ENCODE results near the gene KIAA1755.

KIAA1755 gene

DNA sequence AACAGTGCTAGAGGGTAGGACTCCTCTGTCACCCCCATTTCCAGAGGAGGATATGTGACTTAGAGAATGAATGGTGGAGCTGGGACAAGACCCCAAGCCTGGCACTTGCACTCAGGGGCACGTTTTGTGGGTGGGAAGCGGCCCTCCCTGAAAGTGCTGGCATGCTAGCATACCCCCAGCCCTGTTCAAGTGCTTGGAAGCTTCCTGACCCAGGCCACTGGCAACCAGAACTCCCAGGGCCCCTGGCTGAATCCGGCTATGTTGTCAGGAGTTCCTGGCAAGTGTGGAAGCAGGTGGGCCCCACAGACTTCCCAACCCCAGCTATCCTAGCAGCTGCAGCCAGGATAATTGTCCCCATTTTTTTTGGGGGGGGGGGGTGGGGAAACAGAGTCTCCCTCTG, 59.9 kb downstream of the KIAA1755 start:
- CTCF ChIA-PET: interaction anchor here (0.6 to 0.9 kb wide), 4 partner anchors 17 to 403 kb away, joined by 3 to 6 read pairs (median 4); no protein-coding TSS in a partner anchor
- no peak for DNase-seq (ENCODE audit: low spot score)
- POLR2A ChIA-PET (ENCODE audit: low non-redundant PET): no interaction called here
- peak overlapping the region; percentile 77 for H3K27ac ChIP-seq
- TF ChIP-seq, protein P1, sequence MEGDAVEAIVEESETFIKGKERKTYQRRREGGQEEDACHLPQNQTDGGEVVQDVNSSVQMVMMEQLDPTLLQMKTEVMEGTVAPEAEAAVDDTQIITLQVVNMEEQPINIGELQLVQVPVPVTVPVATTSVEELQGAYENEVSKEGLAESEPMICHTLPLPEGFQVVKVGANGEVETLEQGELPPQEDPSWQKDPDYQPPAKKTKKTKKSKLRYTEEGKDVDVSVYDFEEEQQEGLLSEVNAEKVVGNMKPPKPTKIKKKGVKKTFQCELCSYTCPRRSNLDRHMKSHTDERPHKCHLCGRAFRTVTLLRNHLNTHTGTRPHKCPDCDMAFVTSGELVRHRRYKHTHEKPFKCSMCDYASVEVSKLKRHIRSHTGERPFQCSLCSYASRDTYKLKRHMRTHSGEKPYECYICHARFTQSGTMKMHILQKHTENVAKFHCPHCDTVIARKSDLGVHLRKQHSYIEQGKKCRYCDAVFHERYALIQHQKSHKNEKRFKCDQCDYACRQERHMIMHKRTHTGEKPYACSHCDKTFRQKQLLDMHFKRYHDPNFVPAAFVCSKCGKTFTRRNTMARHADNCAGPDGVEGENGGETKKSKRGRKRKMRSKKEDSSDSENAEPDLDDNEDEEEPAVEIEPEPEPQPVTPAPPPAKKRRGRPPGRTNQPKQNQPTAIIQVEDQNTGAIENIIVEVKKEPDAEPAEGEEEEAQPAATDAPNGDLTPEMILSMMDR (conservative IDR thresholded peaks at IDR 0.05; ENCODE audit: low read depth): no peak

DNA sequence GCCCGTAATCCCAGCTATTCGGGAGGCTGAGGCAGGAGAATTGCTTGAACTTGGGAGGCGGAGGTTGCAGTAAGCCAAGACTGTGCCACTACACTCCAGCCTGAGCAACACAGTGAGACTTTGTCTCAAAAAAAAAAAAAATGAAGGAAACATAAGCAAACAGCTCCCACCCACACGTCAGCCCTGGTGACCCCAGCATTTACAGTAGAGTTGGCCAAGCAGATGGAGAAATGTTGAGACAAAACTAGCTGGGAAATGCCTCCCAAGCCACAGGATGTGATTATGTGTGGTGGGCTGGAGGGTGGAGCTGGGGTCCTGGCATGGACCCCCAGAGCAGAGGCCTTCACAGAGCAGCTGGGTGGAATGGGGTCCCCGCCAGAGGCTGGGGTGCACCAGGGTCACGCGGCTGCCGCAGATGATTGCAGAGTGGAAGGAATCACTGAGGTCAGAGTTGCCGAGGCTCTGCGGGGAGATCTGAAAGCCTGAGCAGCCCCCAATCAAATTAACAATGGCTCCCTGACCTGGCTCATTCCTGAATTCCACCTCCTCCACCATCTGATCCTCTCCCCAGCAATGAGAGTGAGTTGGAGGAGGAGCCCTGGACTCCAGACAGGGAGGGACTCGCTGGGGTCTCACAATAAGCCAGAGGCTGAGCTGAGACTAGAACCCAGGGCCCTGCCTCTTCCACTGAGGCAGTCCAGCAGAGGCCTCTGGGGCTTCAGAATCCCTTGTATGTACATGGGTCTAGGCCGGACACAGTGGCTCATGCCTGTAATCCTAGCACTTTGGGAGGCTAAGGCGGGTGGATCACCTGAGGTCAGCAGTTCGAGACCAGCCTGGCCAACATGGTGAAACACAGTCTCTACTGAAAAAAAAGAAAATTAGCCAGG, 60.8 kb downstream of the KIAA1755 start:
- ChIA-PET POLR2A (ENCODE audit: low non-redundant PET) (interaction anchor here (0.7 kb wide), 1 partner anchor 21 kb away, joined by 3 read pairs; no protein-coding TSS in a partner anchor), CTCF (interaction anchor here (0.6 to 2.1 kb wide), 5 partner anchors 21 to 404 kb away, joined by 3 to 15 read pairs (median 5); no protein-coding TSS in a partner anchor)
- peak overlapping the region; percentile 77; the same call in 1 of the 2 replicates for H3K27ac ChIP-seq
- DNase-seq (ENCODE audit: low spot score): no peak
- TF ChIP-seq, protein P1 (conservative IDR thresholded peaks at IDR 0.05; ENCODE audit: low read depth): no peak

DNA sequence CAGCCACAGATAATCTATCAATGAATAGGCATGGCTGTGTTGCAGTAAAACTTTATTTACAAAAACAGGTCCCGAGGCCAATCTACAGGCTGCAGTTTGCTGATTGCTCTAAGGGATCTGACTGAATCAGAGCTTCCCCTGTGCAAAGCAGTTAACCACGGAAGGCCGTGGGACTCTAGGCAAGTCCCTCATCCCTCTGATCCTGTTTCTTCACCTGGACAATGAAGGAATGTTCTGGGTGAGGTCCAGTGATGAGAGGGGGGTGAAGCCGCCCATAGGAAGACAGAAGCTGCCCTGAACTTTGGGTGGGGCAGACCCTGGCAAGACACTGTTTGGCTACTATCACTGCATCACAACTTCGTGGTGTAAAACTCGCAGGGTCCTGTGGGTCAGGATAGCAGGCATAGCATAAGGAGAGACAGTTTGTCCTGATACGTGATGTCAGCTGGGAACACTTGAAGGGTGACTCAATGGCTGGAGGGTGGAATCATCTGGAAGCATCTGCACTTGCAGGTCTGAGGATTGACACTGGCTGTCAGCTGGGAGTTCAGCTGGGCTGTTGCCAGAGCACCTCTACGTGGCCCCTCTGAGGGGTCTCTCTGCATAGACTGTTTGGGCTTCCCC, 62.2 kb downstream of the KIAA1755 start:
- ChIA-PET CTCF (interaction anchor here (2.1 kb wide), 1 partner anchor 23 kb away, joined by 15 read pairs; no protein-coding TSS in a partner anchor), POLR2A (ENCODE audit: low non-redundant PET) (no interaction called here)
- DNase-seq (ENCODE audit: low spot score): peak; percentile 55
- peak overlapping the region; percentile 77 for H3K27ac ChIP-seq
- TF ChIP-seq, protein P1 (conservative IDR thresholded peaks at IDR 0.05; ENCODE audit: low read depth): no peak

DNA sequence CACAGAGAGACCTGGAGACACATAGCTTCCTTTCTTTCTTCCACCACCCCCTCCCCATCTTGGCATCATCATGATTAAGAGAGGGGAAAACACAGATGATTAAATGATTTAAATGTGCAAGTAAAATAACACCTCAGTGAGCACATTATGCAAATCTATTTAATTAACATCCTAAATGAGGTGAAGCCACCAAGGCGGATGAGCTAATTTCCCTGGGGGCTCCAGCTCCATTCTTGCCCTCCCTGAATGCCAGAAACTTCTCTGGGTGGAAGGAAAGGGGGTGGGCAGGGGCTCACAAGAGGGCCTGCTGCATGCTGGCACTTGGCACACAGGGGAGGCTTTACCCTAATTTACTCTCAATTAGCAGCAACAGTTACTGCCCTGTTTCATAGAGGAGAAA, 62.9 kb downstream of the KIAA1755 start:
- TF ChIP-seq, protein P1 (conservative IDR thresholded peaks at IDR 0.05; ENCODE audit: low read depth): no peak
- no peak overlapping the region for H3K27ac ChIP-seq
- DNase-seq (ENCODE audit: low spot score): no peak
- ChIA-PET CTCF (no interaction called here), POLR2A (ENCODE audit: low non-redundant PET) (no interaction called here)

DNA sequence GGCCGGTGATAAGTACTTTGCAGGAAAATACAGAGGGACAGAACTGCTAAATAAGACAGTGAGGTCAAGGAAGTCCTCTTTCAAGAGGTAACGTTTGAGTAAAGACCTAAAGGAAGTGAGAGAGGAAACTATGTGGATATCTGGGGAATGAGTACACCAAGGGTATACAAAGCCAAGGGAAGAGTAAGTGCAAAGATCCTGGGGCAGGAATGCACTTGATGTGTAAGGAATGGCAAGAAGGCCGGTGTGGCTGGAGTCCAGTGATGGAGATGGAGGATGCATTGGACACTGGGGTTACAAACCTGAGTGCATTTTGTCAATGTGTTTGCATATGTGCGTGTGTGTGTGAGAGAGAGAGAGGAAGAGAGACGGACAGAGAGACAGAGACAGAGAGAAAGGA, 63.3 kb downstream of the KIAA1755 start:
- POLR2A ChIA-PET (ENCODE audit: low non-redundant PET): no interaction called here
- H3K27ac ChIP-seq: no peak overlapping the region
- CTCF ChIA-PET: interaction anchor here (0.7 to 2.3 kb wide), 3 partner anchors 24 to 803 kb away, joined by 3 to 14 read pairs (median 3); no protein-coding TSS in a partner anchor
- TF ChIP-seq, protein P1 (conservative IDR thresholded peaks at IDR 0.05; ENCODE audit: low read depth): no peak
- DNase-seq (ENCODE audit: low spot score): no peak

DNA sequence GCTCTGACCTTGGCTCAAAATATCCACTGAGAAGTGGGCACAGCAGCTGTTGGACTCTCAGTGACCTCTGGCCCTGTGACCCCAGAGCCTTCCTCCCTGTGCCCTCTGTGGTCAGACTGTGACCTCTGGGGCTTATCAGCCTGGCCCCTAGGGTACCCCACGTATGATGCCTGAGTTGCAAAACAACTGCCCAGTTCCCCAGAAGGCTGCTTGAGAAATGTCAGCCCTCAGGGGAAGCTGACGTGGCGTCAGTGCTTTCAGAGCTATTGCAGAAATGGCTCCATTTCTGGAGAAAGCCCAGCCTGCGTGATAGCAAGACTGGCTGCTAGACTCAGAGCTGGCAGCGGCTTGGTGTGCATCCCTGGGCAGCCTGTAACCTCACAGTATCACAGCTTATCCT, 63.9 kb downstream of the KIAA1755 start:
- peak; percentile 64 for DNase-seq (ENCODE audit: low spot score)
- POLR2A ChIA-PET (ENCODE audit: low non-redundant PET): no interaction called here

More for the DNA sequence above, 63.9 kb downstream of the KIAA1755 start:
- CTCF ChIA-PET: interaction anchor here (0.7 to 2.3 kb wide), 6 partner anchors 23 to 802 kb away, joined by 3 to 14 read pairs (median 3); no protein-coding TSS in a partner anchor
- TF ChIP-seq, protein P1 (conservative IDR thresholded peaks at IDR 0.05; ENCODE audit: low read depth): no peak
- peak overlapping the region; percentile 7; the same call in 1 of the 2 replicates for H3K27ac ChIP-seq

All from RWPE1 (cell line).